CD4-positive, alpha-beta T cell treated with Interferon alpha-2 for 1 hour (primary cell): ENCODE data around the gene SLC35G3.
"Not testable (repeated sequence)": the region's sequence is repeated elsewhere in the genome, so short reads cannot be mapped to it uniquely, and the experiment has no call there.

Experiments
- DNase-seq, 2 donors: peaks; one replicate each; pipeline ENCODE4 v3.0.0-alpha.2; 2020 to 2022

The SLC35G3 gene

GRCh38 chr17:35162755-35163154, 31.4 kb downstream of the SLC35G3 start:
- DNase-seq, result no peak

GRCh38 chr17:35161281-35161761, 32.9 kb downstream of the SLC35G3 start:
- peak; percentile 38 to 65 for DNase-seq

GRCh38 chr17:35160354-35161201, 33.6 kb downstream of the SLC35G3 start:
- DNase-seq, result peak; percentile 25 to 55

- DNase-seq, result no peak
These were observed 34.3 kb downstream of the SLC35G3 start for GRCh38 chr17:35159940-35160339.

GRCh38 chr17:35155246-35155645, 38.9 kb downstream of the SLC35G3 start:
- DNase-seq, result no peak

- DNase-seq, result no peak
These were observed 39.7 kb downstream of the SLC35G3 start for GRCh38 chr17:35154196-35155165.

GRCh38 chr17:35152421-35153140, 41.6 kb downstream of the SLC35G3 start:
- DNase-seq, result no peak

GRCh38 chr17:35151080-35151479, 43.1 kb downstream of the SLC35G3 start:
- not testable (repeated sequence) for DNase-seq

- no peak for DNase-seq
These were observed 44.3 kb downstream of the SLC35G3 start for GRCh38 chr17:35149941-35150340.

GRCh38 chr17:35148144-35148543, 46.0 kb downstream of the SLC35G3 start:
- no peak for DNase-seq

GRCh38 chr17:35147375-35147905, 46.8 kb downstream of the SLC35G3 start, which contains the start of gene UNC45B:
TSS of gene UNC45B (plus strand) at chr17:35147817. CDS start at chr17:35148264, 447 bp downstream.
- DNase-seq, result no peak

GRCh38 chr17:35146214-35146833, 47.9 kb downstream of the SLC35G3 start:
- no peak for DNase-seq

- DNase-seq, result no peak
These were observed 49.4 kb downstream of the SLC35G3 start for GRCh38 chr17:35144840-35145239.
